Gastrocnemius medialis (tissue), 4 donors: ENCODE data around the gene TNFRSF1B.

Experiments used
- POLR2A ChIP-seq, 2 donors: fragments of 450-650 bp; IDR thresholded peaks; one replicate each; pipeline ENCODE4 v1.6.1; 2017; ENCODE audit warnings: antibody characterized with exemption in 2 of 2, mild to moderate bottlenecking in 2 of 2, moderate library complexity in 2 of 2
- TF ChIP-seq, protein P1 (sequence below), 5 experiments: fragments of 450-650 bp in 3 of 5; fragments of 200-600 bp in 2 of 5; sonication (generic) in 2 of 5; IDR thresholded peaks in 4 of 5; conservative IDR thresholded peaks in 1 of 5; 1 replicate in 4 of 5; 2 replicates in 1 of 5; pipeline ENCODE4 v1.5.1; 2016 to 2019; ENCODE audit warnings: antibody characterized with exemption in 5 of 5, mild to moderate bottlenecking in 3 of 5, moderate library complexity in 3 of 5

DNA sequence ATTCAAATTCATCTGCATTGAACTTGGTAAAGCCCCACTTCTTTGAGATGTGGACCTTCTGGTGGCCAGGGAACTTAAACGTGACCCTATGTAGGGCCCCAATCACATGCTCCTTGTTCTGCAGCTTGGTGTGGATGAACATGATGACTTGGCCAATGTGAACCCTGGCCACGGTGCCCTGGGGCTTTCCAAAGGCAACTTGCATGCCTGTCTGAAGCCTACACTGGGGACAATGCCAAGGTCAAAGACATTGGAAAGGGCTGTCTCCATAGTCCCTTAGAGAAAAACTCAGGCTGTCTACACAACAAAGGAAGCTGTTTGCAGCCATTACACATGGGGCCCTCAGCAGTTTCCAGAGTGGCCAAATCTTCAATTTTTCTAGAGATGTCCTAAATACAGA lies 54.1 kb downstream of the TNFRSF1B start:
- TF ChIP-seq, protein P1, sequence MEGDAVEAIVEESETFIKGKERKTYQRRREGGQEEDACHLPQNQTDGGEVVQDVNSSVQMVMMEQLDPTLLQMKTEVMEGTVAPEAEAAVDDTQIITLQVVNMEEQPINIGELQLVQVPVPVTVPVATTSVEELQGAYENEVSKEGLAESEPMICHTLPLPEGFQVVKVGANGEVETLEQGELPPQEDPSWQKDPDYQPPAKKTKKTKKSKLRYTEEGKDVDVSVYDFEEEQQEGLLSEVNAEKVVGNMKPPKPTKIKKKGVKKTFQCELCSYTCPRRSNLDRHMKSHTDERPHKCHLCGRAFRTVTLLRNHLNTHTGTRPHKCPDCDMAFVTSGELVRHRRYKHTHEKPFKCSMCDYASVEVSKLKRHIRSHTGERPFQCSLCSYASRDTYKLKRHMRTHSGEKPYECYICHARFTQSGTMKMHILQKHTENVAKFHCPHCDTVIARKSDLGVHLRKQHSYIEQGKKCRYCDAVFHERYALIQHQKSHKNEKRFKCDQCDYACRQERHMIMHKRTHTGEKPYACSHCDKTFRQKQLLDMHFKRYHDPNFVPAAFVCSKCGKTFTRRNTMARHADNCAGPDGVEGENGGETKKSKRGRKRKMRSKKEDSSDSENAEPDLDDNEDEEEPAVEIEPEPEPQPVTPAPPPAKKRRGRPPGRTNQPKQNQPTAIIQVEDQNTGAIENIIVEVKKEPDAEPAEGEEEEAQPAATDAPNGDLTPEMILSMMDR (IDR thresholded peaks at IDR 0.05 in 4 of 5, conservative IDR thresholded peaks at IDR 0.05 in 1 of 5), result no peak
- no peak for TF ChIP-seq POLR2A (IDR thresholded peaks at IDR 0.05)
